ENCODE results near the gene TGIF2. TPM values are rescaled to one million over a fixed set of nuclear protein-coding genes. Genes with fewer than 3 reads are reported as not detected.

The TGIF2 gene
- total and polyA plus RNA-seq, 9 of the 15 experiments (the other 6 are each of a cell fraction or from before 2014, with no cell fraction given), result 6.8 to 27.8 (median 15.7) TPM

DNA sequence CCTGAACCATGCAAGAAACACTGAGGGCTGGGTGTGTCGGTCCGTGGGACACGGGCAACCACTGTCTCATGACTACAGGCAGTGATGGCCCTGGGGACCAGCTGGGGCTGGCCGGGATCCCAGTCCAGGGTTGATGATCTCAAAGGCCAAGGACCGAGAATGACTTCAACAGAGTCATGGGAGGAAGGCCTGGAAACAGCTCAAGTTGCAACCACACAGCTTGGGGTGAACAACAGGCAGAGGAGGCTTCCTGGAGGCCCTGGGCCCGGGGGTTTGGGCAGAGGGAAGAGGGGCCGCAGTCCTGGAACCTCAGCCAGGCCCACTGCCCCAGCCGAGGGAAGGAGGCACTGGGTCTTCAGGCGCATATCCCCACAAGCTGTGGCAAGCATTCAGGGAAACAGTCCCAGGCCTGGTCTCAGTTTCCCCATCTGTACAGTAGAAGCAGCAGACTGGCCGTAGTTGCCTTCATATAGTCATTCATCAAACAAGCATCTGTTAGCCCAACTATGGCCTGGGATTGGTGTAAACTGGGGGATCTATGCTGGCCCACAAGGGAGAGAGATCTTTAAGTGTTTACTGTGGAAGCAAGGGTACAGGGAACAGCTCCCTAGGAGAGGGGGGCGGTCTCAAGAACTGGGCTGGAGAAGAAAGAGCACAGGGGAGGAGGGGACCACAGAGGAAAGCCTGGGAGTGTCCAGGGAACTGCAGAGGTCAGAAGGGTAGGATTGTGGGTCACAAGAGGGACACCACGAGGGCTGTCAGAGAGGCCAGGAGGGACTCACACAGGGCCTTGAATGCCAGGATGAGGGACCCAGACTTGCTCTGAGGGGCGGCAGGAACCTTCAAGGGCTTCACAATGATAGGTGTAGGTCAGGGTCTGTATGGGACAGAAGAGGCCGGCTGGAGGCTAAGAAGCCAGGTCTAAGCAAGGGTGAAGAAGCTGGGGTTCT is 29.9 kb upstream of the TGIF2 start:
- CTCF ChIA-PET (ENCODE audit: low intra/inter-chr PET ratio), result no interaction called here
- H3K4me1 ChIP-seq (replicated peaks in 1 of 2; ENCODE audit: control insufficient read depth in 2 of 2, insufficient read depth in 2 of 2, low read length in 2 of 2), result peaks cover 0 to 47% of the 10 kb centered on the region in 2 experiments; a peak in 3 of 5 replicates
- no peaks in the 10 kb centered on the region for H3K9me1 ChIP-seq (ENCODE audit: control insufficient read depth, insufficient read depth, low read length)
- no peaks in the 10 kb centered on the region for H3K9me3 ChIP-seq (replicated peaks; ENCODE audit: control insufficient read depth, insufficient read depth, low read depth, low read length)
- no peak for ATAC-seq
- no peaks in the 10 kb centered on the region for H3K36me3 ChIP-seq (ENCODE audit: control insufficient read depth, insufficient read depth, low read length)
- H3K79me2 ChIP-seq (ENCODE audit: control insufficient read depth, insufficient read depth, low read length), result no peaks in the 10 kb centered on the region
- WGBS (ENCODE audit: insufficient coverage, low coverage, missing lambda C conversion rate), result 55% methylated on average over 10 of the region's 14 CpGs
- no peak overlapping the region for H2AFZ ChIP-seq (ENCODE audit: low read depth, low read length)
- intact Hi-C loops (cut with micrococcal nuclease) (loop anchor here (10.0 kb wide), 1 partner anchor 109 kb away; no protein-coding TSS in a partner anchor), in situ Hi-C loops (cut with MboI) (loop anchor here (10.0 kb wide), 1 partner anchor 1469 kb away; no protein-coding TSS in a partner anchor)
- H3K27ac ChIP-seq (ENCODE audit: extremely low read depth, low read depth, low read length), result no peak overlapping the region
- H3K4me2 ChIP-seq (ENCODE audit: insufficient read depth, low read length), result no peak overlapping the region
- no peak for DNase-seq (ENCODE audit: extremely low read depth in 1 of 4, low spot score in 3 of 4)
- no TSS peak for BruUV-seq (replicated peaks)
- no peaks in the 10 kb centered on the region for H4K20me1 ChIP-seq (replicated peaks; ENCODE audit: control insufficient read depth, insufficient read depth, low read length)
- POLR2A ChIA-PET, result interaction anchor here (0.6 to 1.1 kb wide), 5 partner anchors 10 to 309 kb away, joined by 3 to 5 read pairs (median 3); no protein-coding TSS in a partner anchor
- no peaks in the 10 kb centered on the region for H3K27me3 ChIP-seq (ENCODE audit: control insufficient read depth in 2 of 2, insufficient read depth in 2 of 2, low read length in 2 of 2)
- H3K9ac ChIP-seq (ENCODE audit: insufficient read depth in 1 of 2, low read depth in 2 of 2, low read length in 2 of 2), result peak overlapping the region in 1 of 2 experiments; percentile 71; a peak in 2 of 4 replicates
- no peak overlapping the region for H3K4me3 ChIP-seq
- TF ChIP-seq SAFB2 (IDR thresholded peaks at IDR 0.05; ENCODE audit: borderline replicate concordance, low read depth, low read length, severe bottlenecking), result no peak
- TF ChIP-seq CREM (IDR thresholded peaks at IDR 0.05; ENCODE audit: low read depth), result peak; percentile 27; the same call in 1 of the 2 replicates
- TF ChIP-seq, protein P1, sequence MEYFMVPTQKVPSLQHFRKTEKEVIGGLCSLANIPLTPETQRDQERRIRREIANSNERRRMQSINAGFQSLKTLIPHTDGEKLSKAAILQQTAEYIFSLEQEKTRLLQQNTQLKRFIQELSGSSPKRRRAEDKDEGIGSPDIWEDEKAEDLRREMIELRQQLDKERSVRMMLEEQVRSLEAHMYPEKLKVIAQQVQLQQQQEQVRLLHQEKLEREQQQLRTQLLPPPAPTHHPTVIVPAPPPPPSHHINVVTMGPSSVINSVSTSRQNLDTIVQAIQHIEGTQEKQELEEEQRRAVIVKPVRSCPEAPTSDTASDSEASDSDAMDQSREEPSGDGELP (CRISPR knock-in tag; IDR thresholded peaks at IDR 0.05; ENCODE audit: borderline replicate concordance), result peak; percentile 32; the same call in 1 of the 2 replicates
- FAIRE-seq, result no peak

All from K562 (cell line).